Measurements from ENCODE around the gene PROSER3.

DNA sequence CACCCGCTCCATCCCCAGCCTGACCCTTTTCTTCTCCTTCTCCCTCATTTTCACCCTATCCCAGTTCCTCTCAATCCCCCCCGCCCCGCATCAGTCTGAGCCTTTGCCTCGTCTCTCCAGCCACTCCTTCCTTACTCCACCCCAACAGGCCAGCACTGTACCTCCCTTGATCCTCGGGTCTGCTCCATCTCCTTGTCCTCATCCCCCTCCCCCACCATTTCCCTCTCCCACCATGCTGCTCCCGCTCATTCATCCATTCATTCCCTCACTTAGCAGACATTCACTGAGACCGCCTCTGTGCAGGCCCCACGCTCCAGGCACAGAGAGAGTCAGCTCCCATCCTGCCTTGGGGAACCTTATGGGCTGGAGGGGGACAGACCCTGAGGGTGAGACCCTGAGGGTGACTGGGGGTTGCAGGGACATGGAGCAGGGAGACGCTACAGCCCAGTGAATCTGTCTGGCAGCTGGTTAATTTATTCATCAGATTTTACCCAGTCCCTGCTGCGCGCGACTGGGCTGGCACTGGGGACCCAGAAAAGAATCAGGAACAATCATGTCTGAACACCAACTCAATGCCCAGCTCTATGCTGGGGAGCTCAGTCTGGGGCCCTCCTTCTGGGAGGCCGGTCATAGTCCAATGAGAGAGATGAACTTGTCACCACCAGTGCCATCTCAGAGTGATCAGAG is 18.3 kb downstream of the PROSER3 start:
- TF ChIP-seq, protein P1, sequence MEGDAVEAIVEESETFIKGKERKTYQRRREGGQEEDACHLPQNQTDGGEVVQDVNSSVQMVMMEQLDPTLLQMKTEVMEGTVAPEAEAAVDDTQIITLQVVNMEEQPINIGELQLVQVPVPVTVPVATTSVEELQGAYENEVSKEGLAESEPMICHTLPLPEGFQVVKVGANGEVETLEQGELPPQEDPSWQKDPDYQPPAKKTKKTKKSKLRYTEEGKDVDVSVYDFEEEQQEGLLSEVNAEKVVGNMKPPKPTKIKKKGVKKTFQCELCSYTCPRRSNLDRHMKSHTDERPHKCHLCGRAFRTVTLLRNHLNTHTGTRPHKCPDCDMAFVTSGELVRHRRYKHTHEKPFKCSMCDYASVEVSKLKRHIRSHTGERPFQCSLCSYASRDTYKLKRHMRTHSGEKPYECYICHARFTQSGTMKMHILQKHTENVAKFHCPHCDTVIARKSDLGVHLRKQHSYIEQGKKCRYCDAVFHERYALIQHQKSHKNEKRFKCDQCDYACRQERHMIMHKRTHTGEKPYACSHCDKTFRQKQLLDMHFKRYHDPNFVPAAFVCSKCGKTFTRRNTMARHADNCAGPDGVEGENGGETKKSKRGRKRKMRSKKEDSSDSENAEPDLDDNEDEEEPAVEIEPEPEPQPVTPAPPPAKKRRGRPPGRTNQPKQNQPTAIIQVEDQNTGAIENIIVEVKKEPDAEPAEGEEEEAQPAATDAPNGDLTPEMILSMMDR (IDR thresholded peaks at IDR 0.05) = no peak
- TF ChIP-seq POLR2A (IDR thresholded peaks at IDR 0.05) (no peak), POLR2AphosphoS5 (IDR thresholded peaks at IDR 0.05) (no peak)
